K562 treated with DMSO at 1 percent for 4 hours (cell line): Measurements from ENCODE around the gene BBS7. TPM values are rescaled to one million over a fixed set of nuclear protein-coding genes. Genes with fewer than 3 reads are reported as not detected.

Experiments
- total RNA-seq: library from RNA; unstranded; fragments of 300-600 nt; gene quantifications from 2 replicates; pipeline ENCODE4 v1.2.3, GENCODE V29; 2022; ENCODE audit not compliant: insufficient read depth

BBS7 gene, protein sequence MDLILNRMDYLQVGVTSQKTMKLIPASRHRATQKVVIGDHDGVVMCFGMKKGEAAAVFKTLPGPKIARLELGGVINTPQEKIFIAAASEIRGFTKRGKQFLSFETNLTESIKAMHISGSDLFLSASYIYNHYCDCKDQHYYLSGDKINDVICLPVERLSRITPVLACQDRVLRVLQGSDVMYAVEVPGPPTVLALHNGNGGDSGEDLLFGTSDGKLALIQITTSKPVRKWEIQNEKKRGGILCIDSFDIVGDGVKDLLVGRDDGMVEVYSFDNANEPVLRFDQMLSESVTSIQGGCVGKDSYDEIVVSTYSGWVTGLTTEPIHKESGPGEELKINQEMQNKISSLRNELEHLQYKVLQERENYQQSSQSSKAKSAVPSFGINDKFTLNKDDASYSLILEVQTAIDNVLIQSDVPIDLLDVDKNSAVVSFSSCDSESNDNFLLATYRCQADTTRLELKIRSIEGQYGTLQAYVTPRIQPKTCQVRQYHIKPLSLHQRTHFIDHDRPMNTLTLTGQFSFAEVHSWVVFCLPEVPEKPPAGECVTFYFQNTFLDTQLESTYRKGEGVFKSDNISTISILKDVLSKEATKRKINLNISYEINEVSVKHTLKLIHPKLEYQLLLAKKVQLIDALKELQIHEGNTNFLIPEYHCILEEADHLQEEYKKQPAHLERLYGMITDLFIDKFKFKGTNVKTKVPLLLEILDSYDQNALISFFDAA
- total RNA-seq = 6.4 and 7.0 TPM in 2 replicates

DNA sequence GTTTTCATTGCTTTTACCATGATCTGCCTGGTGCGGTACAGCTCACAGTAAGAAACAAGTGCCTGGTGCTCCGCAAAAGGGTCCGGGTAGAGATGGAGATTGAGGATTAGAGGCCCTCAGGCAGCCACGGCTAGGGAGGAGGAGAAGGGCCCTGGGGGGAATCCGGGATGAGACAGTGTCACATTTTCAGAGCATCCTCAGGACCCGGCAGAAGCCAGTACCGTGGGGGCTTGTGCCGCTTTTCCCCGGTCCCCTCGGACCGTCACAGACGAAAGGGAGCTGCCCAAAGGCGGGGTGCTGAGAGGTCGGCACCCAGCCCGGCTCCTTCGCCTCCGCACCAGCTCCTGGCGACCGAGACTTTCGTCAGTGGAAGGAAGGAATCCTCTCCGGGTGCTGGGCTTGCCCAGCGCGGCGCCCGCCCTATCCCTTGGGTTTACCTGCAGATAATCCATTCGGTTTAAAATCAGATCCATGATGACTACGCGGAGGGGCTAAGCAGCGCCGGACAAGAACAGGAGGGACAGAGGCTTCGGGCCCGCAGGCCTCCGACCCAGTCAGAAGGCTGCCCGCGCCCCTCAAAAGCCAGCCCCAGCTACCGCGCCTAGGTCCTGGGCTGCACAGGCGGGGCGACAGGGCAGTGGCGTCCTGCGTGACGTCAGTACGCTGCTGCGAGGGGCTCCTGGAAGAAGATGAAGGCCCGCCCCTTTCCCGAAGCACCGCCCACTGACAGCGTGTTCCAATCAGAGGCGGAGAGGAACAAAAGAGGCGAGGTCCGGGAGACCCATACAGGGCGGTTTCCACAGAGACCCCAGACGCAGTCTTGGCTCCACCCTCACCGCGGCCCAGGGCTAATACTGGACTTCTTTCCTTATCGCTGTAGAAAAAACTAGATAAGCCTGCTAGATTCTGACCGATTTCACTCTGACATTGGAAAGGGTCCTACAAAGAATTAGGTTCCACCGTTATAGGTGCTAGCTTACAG, at the start of gene BBS7:
TSS of gene BBS7 (minus strand) at position 634 of the 982 bp plus-strand sequence. CDS start at position 473, 161 bp downstream.

DNA sequence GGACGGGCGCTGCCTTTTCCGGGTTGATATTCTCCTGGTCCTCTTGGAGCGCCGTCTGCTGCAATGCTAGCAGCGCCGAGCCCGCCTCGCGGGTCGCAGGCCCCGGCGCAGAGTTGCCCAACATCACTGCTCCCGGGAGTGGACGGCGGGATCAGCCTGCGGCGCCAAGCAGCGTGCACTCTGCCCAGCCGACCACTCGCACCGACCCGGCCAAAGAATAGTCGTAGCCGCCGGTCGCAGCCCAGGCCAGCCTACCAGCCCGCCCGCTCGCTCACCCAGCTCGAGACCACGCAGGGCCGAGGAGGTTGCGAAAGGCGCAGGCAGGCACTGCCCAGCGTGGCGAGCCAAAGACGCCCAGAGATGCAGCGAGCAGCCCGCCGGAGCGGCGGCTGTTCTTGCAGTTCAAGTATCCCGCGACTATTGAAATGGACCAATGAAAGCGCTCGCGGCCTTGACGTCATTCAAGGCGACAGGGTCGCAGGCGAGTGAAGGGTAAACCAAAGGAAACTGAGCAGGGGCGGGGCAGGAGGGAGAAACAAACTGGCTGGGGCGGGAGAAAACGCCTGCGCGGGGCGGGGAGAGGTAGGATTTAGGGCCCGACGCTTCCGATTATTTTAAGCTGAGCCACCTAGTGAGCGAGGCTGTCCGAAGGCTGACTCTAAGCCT, 46.6 kb downstream of the BBS7 start, which contains the start of gene CCNA2:
TSS of gene CCNA2 (minus strand) at position 379 of the 666 bp plus-strand sequence. CDS start at position 124, 255 bp downstream.

DNA sequence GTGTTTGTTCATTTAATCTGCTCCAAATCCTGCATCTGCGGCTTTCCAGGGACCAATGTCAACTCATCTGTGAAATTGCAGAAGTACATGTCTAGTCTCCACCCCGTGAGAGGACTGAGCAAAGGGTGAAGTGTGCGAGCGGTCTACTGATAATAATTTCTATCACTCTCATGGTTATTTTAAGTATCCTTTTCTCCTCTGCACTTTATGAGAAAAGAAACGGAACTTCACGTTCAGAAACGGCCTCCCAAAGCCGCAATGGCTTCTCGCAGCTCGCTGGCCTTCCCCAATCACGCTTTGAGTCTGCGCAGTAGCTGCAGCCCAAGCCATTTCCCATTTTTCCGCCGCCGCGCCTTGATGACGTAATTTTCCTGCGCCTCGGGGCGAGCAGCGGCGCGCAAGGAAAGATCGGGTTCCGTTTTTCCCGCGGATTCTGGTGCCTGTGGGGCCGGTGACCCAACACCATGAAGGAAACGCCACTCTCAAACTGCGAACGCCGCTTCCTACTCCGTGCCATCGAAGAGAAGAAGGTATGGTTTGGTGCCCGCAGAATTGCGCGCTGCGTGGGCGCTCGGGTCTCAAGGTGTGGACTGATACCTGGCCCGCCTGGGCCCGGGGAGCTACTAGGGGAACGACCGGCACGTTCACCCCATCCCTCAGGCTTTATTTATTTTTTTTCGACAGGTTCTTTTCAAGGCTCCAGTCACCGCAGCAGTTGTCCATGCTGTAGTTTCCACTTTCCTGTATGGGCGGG, 69.1 kb downstream of the BBS7 start, which contains the start of gene EXOSC9:
TSS of gene EXOSC9 (plus strand) at position 363 of the 754 bp plus-strand sequence. CDS start at position 465, 102 bp downstream.

Other genes starting within 250 kb of the BBS7 start
- gene ANXA5, start 173.5 kb downstream of the BBS7 start, total RNA-seq = 103 and 117 TPM in 2 replicates
- gene SMIM43, start 105.3 kb downstream of the BBS7 start, total RNA-seq = not detected in 2 replicates
- 46.8 and 48.3 TPM in 2 replicates for gene EXOSC9, start 69.2 kb downstream of the BBS7 start, total RNA-seq
- 89.7 and 89.9 TPM in 2 replicates for gene CCNA2, start 46.6 kb downstream of the BBS7 start, total RNA-seq
- gene TRPC3, start 81.6 kb upstream of the BBS7 start, total RNA-seq = not detected in 2 replicates